Mesothelial cell of epicardium (in vitro differentiated cells): ENCODE results near the gene ADGRG3. TPM values are rescaled to one million over a fixed set of nuclear protein-coding genes. Genes with fewer than 3 reads are reported as not detected.

ENCODE experiments used
- DNase-seq, 2 experiments: peaks; one replicate each; pipeline ENCODE4 v3.0.0; 2021; ENCODE audit warnings: low spot score in 2 of 2; ENCODE audit not compliant: unreplicated experiment in 2 of 2
- H3K27ac Mint-ChIP-seq: 2 replicates; pipeline ENCODE4 v1.8.0; 2021; ENCODE audit warnings: mixed read lengths
- H3K27me3 Mint-ChIP-seq: 2 replicates; pipeline ENCODE4 v1.8.0; 2021; ENCODE audit warnings: low read depth, mixed read lengths
- H3K36me3 Mint-ChIP-seq: 2 replicates; pipeline ENCODE4 v1.8.0; 2021; ENCODE audit warnings: mixed read lengths
- H3K4me1 Mint-ChIP-seq: 2 replicates; pipeline ENCODE4 v1.8.0; 2021; ENCODE audit warnings: mixed read lengths
- H3K4me3 Mint-ChIP-seq: 2 replicates; pipeline ENCODE4 v1.8.0; 2021; ENCODE audit warnings: mild to moderate bottlenecking, moderate library complexity, mixed read lengths
- H3K9me3 Mint-ChIP-seq: 2 replicates; pipeline ENCODE4 v1.8.0; 2021; ENCODE audit warnings: mixed read lengths
- total RNA-seq: library from RNA; stranded (reverse); gene quantifications from 3 replicates; pipeline ENCODE4 v1.2.1, GENCODE V29; 2021
- TF ChIP-seq, protein P1 (sequence below): fragments of 200-600 bp; sonication (generic); IDR thresholded peaks from one replicate; pipeline ENCODE4 v1.5.0; 2021; ENCODE audit warnings: antibody characterized with exemption; ENCODE audit not compliant: unreplicated experiment

Gene ADGRG3
- total RNA-seq, 1 donor from 2014 or later: not detected

DNA sequence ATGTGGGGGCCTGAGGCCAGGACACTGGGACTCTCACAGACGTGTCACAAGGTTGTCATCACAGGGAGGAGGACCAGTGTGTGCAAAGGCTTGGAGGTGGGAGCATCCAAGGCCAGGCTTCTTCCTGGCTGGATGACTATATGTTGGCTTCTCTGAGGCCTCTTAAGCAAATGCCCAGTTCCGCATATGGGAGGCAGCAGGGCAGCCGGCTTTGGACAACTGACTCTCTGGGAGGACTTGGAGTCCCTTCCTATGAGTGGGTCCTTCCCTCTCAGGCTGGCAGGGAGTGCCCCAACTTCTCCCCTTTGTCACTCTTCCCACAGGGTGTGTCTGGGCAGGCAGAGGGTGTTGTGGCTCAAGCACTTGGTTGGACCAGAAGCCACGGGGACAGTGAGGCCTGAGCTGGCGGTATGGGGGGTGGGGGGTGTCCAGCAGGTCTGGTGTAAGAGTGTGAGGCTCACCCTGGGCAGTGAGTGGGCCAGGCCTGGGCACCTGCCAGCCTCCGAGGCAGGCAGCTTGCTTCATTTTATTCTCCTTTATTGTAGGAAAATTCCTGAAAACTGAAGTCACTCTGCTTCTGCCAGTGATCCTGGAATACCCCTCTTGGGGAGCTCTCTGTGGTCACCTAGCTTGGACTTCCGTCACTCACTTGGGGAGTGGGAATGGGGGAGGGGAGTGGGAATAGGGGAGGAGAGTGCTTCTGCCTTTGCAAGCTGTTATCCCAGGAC, 24.8 kb upstream of the ADGRG3 start:
- TF ChIP-seq, protein P1, sequence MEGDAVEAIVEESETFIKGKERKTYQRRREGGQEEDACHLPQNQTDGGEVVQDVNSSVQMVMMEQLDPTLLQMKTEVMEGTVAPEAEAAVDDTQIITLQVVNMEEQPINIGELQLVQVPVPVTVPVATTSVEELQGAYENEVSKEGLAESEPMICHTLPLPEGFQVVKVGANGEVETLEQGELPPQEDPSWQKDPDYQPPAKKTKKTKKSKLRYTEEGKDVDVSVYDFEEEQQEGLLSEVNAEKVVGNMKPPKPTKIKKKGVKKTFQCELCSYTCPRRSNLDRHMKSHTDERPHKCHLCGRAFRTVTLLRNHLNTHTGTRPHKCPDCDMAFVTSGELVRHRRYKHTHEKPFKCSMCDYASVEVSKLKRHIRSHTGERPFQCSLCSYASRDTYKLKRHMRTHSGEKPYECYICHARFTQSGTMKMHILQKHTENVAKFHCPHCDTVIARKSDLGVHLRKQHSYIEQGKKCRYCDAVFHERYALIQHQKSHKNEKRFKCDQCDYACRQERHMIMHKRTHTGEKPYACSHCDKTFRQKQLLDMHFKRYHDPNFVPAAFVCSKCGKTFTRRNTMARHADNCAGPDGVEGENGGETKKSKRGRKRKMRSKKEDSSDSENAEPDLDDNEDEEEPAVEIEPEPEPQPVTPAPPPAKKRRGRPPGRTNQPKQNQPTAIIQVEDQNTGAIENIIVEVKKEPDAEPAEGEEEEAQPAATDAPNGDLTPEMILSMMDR: no peak
- H3K4me1 Mint-ChIP-seq: peaks cover 24% of the 10 kb centered on the region
- H3K27ac Mint-ChIP-seq: peak overlapping the region; percentile 19
- H3K9me3 Mint-ChIP-seq: no peaks in the 10 kb centered on the region
- no peaks in the 10 kb centered on the region for H3K36me3 Mint-ChIP-seq
- no peak for DNase-seq
- H3K27me3 Mint-ChIP-seq: no peaks in the 10 kb centered on the region
- no peak overlapping the region for H3K4me3 Mint-ChIP-seq

DNA sequence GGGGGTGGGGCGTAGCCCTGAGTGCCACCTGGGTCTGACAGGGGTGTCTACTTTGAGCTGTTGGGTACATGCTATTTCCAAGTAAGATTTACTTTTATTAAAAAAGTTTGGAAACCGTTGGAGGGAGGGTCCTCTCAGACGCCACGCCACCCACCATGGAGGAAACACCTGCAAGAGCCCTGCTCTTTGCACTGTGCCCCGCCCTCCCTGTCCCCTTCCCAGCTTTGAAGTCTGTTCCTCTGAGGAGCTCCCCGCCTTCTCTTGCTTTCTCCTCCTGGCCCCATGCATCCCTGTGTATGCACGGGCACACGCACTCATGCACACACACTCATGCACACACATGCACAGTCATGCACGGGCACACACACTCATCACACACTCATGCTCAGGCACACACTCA, 24.2 kb upstream of the ADGRG3 start:
- Mint-ChIP-seq H3K4me1 (peaks cover 24% of the 10 kb centered on the region), H3K4me3 (no peak overlapping the region), H3K27ac (no peak overlapping the region), H3K9me3 (no peaks in the 10 kb centered on the region), H3K36me3 (no peaks in the 10 kb centered on the region), H3K27me3 (no peaks in the 10 kb centered on the region)
- DNase-seq: no peak
- TF ChIP-seq, protein P1: no peak

DNA sequence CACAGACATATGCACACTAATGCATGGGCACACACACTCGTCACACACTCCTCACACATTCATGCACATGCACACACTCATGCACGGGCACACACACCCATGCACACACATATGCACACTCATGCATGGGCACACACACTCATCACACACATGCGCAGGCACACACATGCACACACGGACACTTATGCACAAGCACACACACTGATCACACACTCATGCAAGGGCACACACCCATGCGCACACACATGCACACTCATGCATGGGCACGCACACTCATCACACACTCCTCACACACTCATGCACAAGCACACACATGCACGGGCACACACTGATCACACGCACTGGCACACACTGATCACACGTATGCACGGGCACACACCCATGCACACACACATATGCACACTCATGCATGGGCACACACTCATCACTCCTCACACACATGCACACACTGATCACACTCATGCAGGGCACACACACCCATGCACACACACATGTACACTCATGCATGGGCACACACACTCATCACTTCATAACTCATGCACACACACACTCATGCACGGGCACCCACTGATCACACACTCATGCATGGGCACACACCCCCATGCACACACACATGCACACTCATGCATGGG, 23.6 kb upstream of the ADGRG3 start:
- Mint-ChIP-seq H3K4me3 (no peak overlapping the region), H3K27ac (no peak overlapping the region), H3K4me1 (peaks cover 19% of the 10 kb centered on the region), H3K9me3 (no peaks in the 10 kb centered on the region), H3K36me3 (no peaks in the 10 kb centered on the region), H3K27me3 (no peaks in the 10 kb centered on the region)
- TF ChIP-seq, protein P1: no peak
- DNase-seq: no peak

DNA sequence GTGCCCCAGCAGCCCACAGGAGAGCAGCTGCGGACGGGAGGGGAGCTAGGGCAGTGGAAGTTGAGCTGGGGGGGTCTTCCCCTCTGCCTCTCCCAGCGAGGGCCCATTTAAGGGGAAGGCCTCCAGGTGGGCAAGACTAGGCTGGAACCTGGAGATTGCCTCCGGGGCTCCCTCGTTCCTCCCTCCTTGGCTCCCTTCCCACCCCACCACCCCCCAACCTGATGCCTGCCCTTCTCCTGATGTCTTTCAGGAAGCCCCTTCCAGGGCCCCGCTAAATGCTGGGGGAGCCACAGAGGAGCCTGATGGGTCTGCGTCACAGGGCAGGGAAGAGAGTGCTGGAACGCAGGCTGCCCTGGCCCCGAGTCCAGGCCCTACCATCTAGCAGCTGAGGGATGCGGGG, 22.9 kb upstream of the ADGRG3 start:
- DNase-seq: no peak
- H3K4me1 Mint-ChIP-seq: peaks cover 19% of the 10 kb centered on the region
- no peaks in the 10 kb centered on the region for H3K36me3 Mint-ChIP-seq
- H3K27me3 Mint-ChIP-seq: no peaks in the 10 kb centered on the region
- H3K9me3 Mint-ChIP-seq: no peaks in the 10 kb centered on the region
- TF ChIP-seq, protein P1: no peak
- no peak overlapping the region for H3K27ac Mint-ChIP-seq
- no peak overlapping the region for H3K4me3 Mint-ChIP-seq

DNA sequence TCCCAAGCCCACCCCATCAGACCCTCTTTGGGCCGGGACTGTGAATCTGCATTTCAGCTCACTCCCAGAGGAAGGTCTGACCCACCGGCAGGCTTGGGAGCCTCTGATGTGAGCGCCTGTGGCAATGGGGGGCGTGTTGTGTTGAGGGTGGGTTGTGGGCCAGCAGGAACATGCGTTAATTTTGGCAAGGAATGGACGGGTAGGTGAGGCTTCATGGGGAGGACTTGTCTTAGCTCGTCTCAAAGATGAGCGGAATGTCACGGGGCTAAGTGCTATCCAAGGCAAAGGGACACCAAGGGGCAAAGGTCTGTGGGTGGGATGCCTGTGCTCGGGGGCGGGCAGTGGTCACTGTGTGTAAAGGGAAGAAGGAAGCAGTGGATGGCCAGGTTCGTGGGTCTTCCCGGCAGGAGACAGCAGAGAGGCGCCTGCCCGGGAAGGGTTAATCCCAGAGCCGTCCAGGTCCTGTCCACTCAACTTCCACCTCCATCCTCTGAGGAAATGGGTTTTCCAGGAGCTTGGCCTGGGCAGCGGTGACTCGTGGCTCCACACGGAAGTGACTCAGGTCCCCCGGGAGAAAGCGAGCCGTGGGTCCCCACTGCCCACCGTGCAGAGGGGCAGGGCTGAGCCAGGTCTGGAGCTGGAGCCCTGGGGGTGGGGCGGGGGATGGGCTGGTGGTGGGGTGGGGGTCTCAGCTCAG, 22.3 kb upstream of the ADGRG3 start:
- no peak overlapping the region for H3K4me3 Mint-ChIP-seq
- DNase-seq: no peak
- TF ChIP-seq, protein P1: no peak
- H3K27ac Mint-ChIP-seq: peak overlapping the region; percentile 62
- H3K4me1 Mint-ChIP-seq: peaks cover 19% of the 10 kb centered on the region
- no peaks in the 10 kb centered on the region for H3K27me3 Mint-ChIP-seq
- no peaks in the 10 kb centered on the region for H3K9me3 Mint-ChIP-seq
- no peaks in the 10 kb centered on the region for H3K36me3 Mint-ChIP-seq
